Cardiac fibroblast (primary cell): ENCODE data around the gene DNAJC13.

ENCODE experiments used
- DNase-seq, 2 donors: peaks; one replicate each; pipeline versions ENCODE4 v3.0.0 to v3.0.0-alpha.2; 2010; ENCODE audit warnings: low read depth in 2 of 2
- H3K4me3 ChIP-seq, 2 donors: replicated peaks in 1 of 2; 1 replicate in 1 of 2; 2 replicates in 1 of 2; pipeline ENCODE4 v1.5.1; 2011; ENCODE audit warnings: low read depth in 2 of 2, low read length in 2 of 2, mild to moderate bottlenecking in 2 of 2, moderate library complexity in 1 of 2
- CTCF ChIP-seq: IDR thresholded peaks from one replicate; pipeline ENCODE4 v1.5.1; 2011; ENCODE audit warnings: low read depth, mild to moderate bottlenecking, low read length, inconsistent platforms

DNAJC13 gene

GRCh38 chr3:132435911-132436425, 18.7 kb downstream of the DNAJC13 start:
- no peak overlapping the region for H3K4me3 ChIP-seq
- TF ChIP-seq CTCF: no peak
- DNase-seq: peak; percentile 55 to 58

- no peak overlapping the region for H3K4me3 ChIP-seq
- no peak for TF ChIP-seq CTCF
- DNase-seq: no peak
Measured at GRCh38 chr3:132443421-132443820, 26.1 kb downstream of the DNAJC13 start.

GRCh38 chr3:132444383-132444782, 27.1 kb downstream of the DNAJC13 start:
- peak in 1 of 2 donors; percentile 35 for DNase-seq
- no peak for TF ChIP-seq CTCF
- no peak overlapping the region for H3K4me3 ChIP-seq

GRCh38 chr3:132445817-132446216, 28.5 kb downstream of the DNAJC13 start:
- H3K4me3 ChIP-seq: no peak overlapping the region
- TF ChIP-seq CTCF: no peak
- peak; percentile 61 to 74 for DNase-seq

GRCh38 chr3:132448216-132448961, 31.1 kb downstream of the DNAJC13 start:
- DNase-seq: peak; percentile 63 to 72
- no peak for TF ChIP-seq CTCF
- H3K4me3 ChIP-seq: no peak overlapping the region

GRCh38 chr3:132456136-132456535, 38.8 kb downstream of the DNAJC13 start:
- DNase-seq: no peak
- no peak for TF ChIP-seq CTCF
- no peak overlapping the region for H3K4me3 ChIP-seq
